Measurements from ENCODE around the gene ANXA9. TPM values are rescaled to one million over a fixed set of nuclear protein-coding genes. Genes with fewer than 3 reads are reported as not detected.

ANXA9 gene
- total and polyA plus RNA-seq, 2 of the 4 experiments (the other 2 are of a cell fraction): 0.21 to 0.36 TPM

- Histone ChIP-seq H2BK5ac (ENCODE audit: low read depth, low read length, poor library complexity, severe bottlenecking) (no peak overlapping the region), H2AFZ (replicated peaks; ENCODE audit: low read length, poor library complexity) (no peak overlapping the region), H4K91ac (ENCODE audit: insufficient read depth, low read depth, low read length) (no peak overlapping the region), H2BK120ac (ENCODE audit: low read depth, low read length) (no peak overlapping the region), H3K9me3 (ENCODE audit: control insufficient read depth, insufficient read depth, low read length) (no peaks in the 10 kb centered on the region), H3K4me3 (ENCODE audit: insufficient read depth, low read depth, low read length) (no peak overlapping the region), H3K27ac (ENCODE audit: insufficient read depth, low read length) (no peak overlapping the region), H3K4me1 (ENCODE audit: control insufficient read depth, insufficient read depth, low read length) (no peaks in the 10 kb centered on the region), H3K23ac (ENCODE audit: low read depth, low read length) (no peak overlapping the region), H4K20me1 (ENCODE audit: insufficient read depth, low read length) (no peaks in the 10 kb centered on the region), H2BK15ac (ENCODE audit: low read depth, low read length) (no peak overlapping the region), H3K4ac (ENCODE audit: low read depth, low read length) (no peak overlapping the region), H2AK5ac (ENCODE audit: low read depth, low read length) (no peak overlapping the region), H3K56ac (ENCODE audit: extremely low read depth, insufficient read depth, low read length) (no peak overlapping the region), H2BK20ac (ENCODE audit: low read depth, low read length) (no peak overlapping the region), H3K4me2 (ENCODE audit: low read depth, low read length) (no peak overlapping the region), H3K18ac (ENCODE audit: low read depth, low read length) (no peak overlapping the region), H3K36me3 (ENCODE audit: control insufficient read depth, insufficient read depth, low read length) (peaks cover 20% of the 10 kb centered on the region), H4K8ac (ENCODE audit: low read depth in 2 of 2, low read length in 2 of 2) (no peak overlapping the region), H3K27me3 (ENCODE audit: control insufficient read depth, insufficient read depth, low read length) (no peaks in the 10 kb centered on the region), H3K79me1 (ENCODE audit: low read depth in 1 of 2, low read length in 2 of 2) (no peaks in the 10 kb centered on the region), H3K14ac (replicated peaks; ENCODE audit: low read depth, low read length) (no peak overlapping the region), H4K5ac (ENCODE audit: low read depth, low read length) (no peak overlapping the region), H3K9ac (ENCODE audit: low read depth, low read length) (no peak overlapping the region), H3K9me1 (ENCODE audit: insufficient read depth, low read length) (no peaks in the 10 kb centered on the region), H2AK9ac (replicated peaks; ENCODE audit: low read depth, low read length, poor library complexity) (no peak overlapping the region)
- intact Hi-C loops (cut with micrococcal nuclease): no loop called here
- ChIA-PET POLR2A (ENCODE audit: unreplicated experiment) (no interaction called here), CTCF (no interaction called here)
- TF ChIP-seq CTCF (conservative IDR thresholded peaks at IDR 0.05; ENCODE audit: low read depth, low read length) (no peak), MAFK (IDR thresholded peaks at IDR 0.05; ENCODE audit: low read depth, low read length) (no peak), RFX5 (IDR thresholded peaks at IDR 0.05; ENCODE audit: low read depth, low read length) (no peak), MAZ (IDR thresholded peaks at IDR 0.05; ENCODE audit: borderline replicate concordance, low read depth, low read length) (no peak), NFE2L2 (IDR thresholded peaks at IDR 0.05; ENCODE audit: low read depth, low read length) (no peak), RAD21 (IDR thresholded peaks at IDR 0.05; ENCODE audit: low read length) (no peak), MXI1 (IDR thresholded peaks at IDR 0.05; ENCODE audit: borderline replicate concordance, low read depth, low read length) (no peak), FOS (IDR thresholded peaks at IDR 0.05; ENCODE audit: low read depth, low read length) (no peak), POLR2A (IDR thresholded peaks at IDR 0.05; ENCODE audit: low read depth, low read length) (no peak), CEBPB (IDR thresholded peaks at IDR 0.05; ENCODE audit: low read depth, low read length) (no peak), RCOR1 (IDR thresholded peaks at IDR 0.05; ENCODE audit: insufficient replicate concordance, low read length) (no peak), SMC3 (IDR thresholded peaks at IDR 0.05; ENCODE audit: low read depth, low read length) (no peak), CHD1 (IDR thresholded peaks at IDR 0.05; ENCODE audit: low read depth, low read length) (no peak), BHLHE40 (IDR thresholded peaks at IDR 0.05; ENCODE audit: low read depth, low read length) (no peak)
- TF ChIP-seq, protein P1, sequence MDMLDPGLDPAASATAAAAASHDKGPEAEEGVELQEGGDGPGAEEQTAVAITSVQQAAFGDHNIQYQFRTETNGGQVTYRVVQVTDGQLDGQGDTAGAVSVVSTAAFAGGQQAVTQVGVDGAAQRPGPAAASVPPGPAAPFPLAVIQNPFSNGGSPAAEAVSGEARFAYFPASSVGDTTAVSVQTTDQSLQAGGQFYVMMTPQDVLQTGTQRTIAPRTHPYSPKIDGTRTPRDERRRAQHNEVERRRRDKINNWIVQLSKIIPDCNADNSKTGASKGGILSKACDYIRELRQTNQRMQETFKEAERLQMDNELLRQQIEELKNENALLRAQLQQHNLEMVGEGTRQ (IDR thresholded peaks at IDR 0.05; ENCODE audit: low read depth, low read length): no peak
- TF ChIP-seq, protein P2, sequence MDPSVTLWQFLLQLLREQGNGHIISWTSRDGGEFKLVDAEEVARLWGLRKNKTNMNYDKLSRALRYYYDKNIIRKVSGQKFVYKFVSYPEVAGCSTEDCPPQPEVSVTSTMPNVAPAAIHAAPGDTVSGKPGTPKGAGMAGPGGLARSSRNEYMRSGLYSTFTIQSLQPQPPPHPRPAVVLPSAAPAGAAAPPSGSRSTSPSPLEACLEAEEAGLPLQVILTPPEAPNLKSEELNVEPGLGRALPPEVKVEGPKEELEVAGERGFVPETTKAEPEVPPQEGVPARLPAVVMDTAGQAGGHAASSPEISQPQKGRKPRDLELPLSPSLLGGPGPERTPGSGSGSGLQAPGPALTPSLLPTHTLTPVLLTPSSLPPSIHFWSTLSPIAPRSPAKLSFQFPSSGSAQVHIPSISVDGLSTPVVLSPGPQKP (IDR thresholded peaks at IDR 0.05; ENCODE audit: borderline replicate concordance, low read depth, low read length): no peak
- in situ Hi-C loops (cut with MboI; ENCODE audit: low sequenced_read_pairs): loop anchor here (10.0 kb wide), 1 partner anchor 60 kb away; the partner anchor contains the start of gene CERS2
- ATAC-seq (ENCODE audit: low read depth) (no peak), DNase-seq (no peak)
- WGBS, 2 experiments (ENCODE audit: extremely low coverage in 2 of 2, insufficient read length in 1 of 2): no CpG with 5 or more reads among the region's 3 CpGs
- dilution Hi-C loops (cut with HindIII; ENCODE audit: low sequenced_read_pairs, unreplicated experiment): no loop called here
- BruUV-seq (replicated peaks): no TSS peak
Measured at GRCh38 chr1:151035167-151035566, 53.1 kb downstream of the ANXA9 start.

Data from IMR-90 (cell line).